CD8-positive, alpha-beta memory T cell (primary cell): ENCODE data around the gene MYOM1. TPM values are rescaled to one million over a fixed set of nuclear protein-coding genes. Genes with fewer than 3 reads are reported as not detected.
A peak's percentile ranks its signal among the peaks of the same experiment; 100 is the strongest.

Experiments
- CTCF ChIA-PET: fragments of 350-600 bp; sonication (Branson Sonifier 250); formaldehyde crosslinking; loops from one replicate; lab custom pipeline; 2021; ENCODE audit warnings: antibody characterized with exemption; lab: Charles Lee
- POLR2A ChIA-PET: fragments of 350-600 bp; sonication (Branson Sonifier 250); formaldehyde crosslinking; loops from one replicate; lab custom pipeline; 2021; ENCODE audit warnings: antibody characterized with exemption; lab: Charles Lee
- DNase-seq, 5 donors: peaks; one replicate each; pipeline versions ENCODE4 v3.0.0 to v3.0.0-alpha.2; 2020 to 2022; ENCODE audit warnings: mixed read lengths in 1 of 5
- H3K27ac ChIP-seq: one replicate; pipeline ENCODE4 v1.7.0; 2013; ENCODE audit warnings: low read depth, mild to moderate bottlenecking, low read length, moderate library complexity
- H3K27me3 ChIP-seq: 2 replicates; pipeline ENCODE4 v1.7.0; 2013; ENCODE audit warnings: low read length, mild to moderate bottlenecking; ENCODE audit not compliant: insufficient read depth, poor library complexity, severe bottlenecking
- H3K36me3 ChIP-seq: 2 replicates; pipeline ENCODE4 v1.7.0; 2013; ENCODE audit warnings: mild to moderate bottlenecking, low read length, moderate library complexity; ENCODE audit not compliant: insufficient read depth
- H3K4me1 ChIP-seq: 2 replicates; pipeline ENCODE4 v1.7.0; 2013; ENCODE audit warnings: mild to moderate bottlenecking, low read length, moderate library complexity; ENCODE audit not compliant: insufficient read depth
- H3K4me3 ChIP-seq: 2 replicates; pipeline ENCODE4 v1.7.0; 2013; ENCODE audit warnings: mild to moderate bottlenecking, low read length
- H3K9me3 ChIP-seq: 2 replicates; pipeline ENCODE4 v1.7.0; 2013; ENCODE audit warnings: mild to moderate bottlenecking, low read length
- H3K27ac Mint-ChIP-seq, 8 donors: one replicate each; pipeline ENCODE4 v1.8.0; 2020 to 2021; ENCODE audit warnings: mixed read lengths in 8 of 8, mild to moderate bottlenecking in 6 of 8, inconsistent platforms in 3 of 8, moderate library complexity in 3 of 8
- H3K27me3 Mint-ChIP-seq, 2 donors: one replicate each; pipeline ENCODE4 v1.8.0; 2020 to 2021; ENCODE audit warnings: mixed read lengths in 2 of 2, mild to moderate bottlenecking in 1 of 2, moderate library complexity in 1 of 2
- H3K36me3 Mint-ChIP-seq, 3 donors: one replicate each; pipeline ENCODE4 v1.8.0; 2020 to 2021; ENCODE audit warnings: mixed read lengths in 3 of 3, inconsistent platforms in 1 of 3, mild to moderate bottlenecking in 1 of 3
- H3K4me1 Mint-ChIP-seq, 3 donors: one replicate each; pipeline ENCODE4 v1.8.0; 2020 to 2021; ENCODE audit warnings: mixed read lengths in 3 of 3, inconsistent platforms in 1 of 3, mild to moderate bottlenecking in 1 of 3
- H3K4me3 Mint-ChIP-seq, 7 donors: one replicate each; pipeline ENCODE4 v1.8.0; 2020 to 2021; ENCODE audit warnings: mixed read lengths in 7 of 7, mild to moderate bottlenecking in 6 of 7, moderate library complexity in 4 of 7, inconsistent platforms in 2 of 7
- H3K9me3 Mint-ChIP-seq, 5 donors: one replicate each; pipeline ENCODE4 v1.8.0; 2020 to 2022; ENCODE audit warnings: mixed read lengths in 5 of 5, mild to moderate bottlenecking in 3 of 5, moderate library complexity in 2 of 5, inconsistent platforms in 1 of 5
- polyA plus RNA-seq: library from polyadenylated mRNA; unstranded; fragments of 300-500 nt; fragmentation: Illumina TruSeq; gene quantifications from one replicate; pipeline ENCODE4 v1.2.3, GENCODE V29; 2021
- total RNA-seq, 2 experiments: library from RNA; stranded (reverse); gene quantifications; one replicate each; pipeline ENCODE4 v1.2.3, GENCODE V29; 2021

MYOM1 gene
- 1 to 10 TPM in 1 of 2 experiments, under 1 TPM in 1; 0.84 to 1.2 TPM for total RNA-seq
- 0.92 TPM for polyA plus RNA-seq

DNA sequence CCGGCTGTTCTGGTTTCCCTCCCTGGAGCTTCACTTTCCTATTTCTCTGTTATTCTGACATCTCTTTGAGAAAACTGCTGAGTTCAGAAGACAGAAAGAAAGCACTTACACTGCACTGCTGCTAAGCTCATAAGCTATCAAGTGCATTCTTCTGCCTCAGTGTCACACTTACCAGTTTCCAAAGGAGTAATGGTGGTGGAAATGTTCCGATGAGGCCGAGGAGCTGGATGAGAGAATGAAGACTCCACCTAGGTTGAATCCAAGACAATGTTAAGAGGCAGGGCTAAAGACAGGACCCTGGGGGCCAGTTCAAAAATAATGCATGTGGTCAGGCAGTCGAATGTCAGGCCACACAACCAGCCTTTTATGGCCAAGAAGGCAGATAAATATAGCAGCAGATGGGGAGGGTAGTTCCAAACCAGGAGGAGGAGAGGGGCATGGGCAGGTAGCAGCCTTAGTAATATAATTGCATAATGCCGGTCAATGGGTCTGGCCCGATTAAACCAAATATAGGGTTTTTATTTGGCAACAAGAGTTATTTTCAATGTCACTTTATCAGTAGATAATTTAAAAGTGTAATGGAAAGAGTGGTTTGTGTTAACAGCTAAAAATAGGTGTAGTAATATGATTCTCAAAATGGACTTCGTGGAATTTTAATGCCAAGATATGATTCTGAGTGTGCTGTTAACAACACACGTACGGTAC is at the start of gene MYOM1:
TSS of gene MYOM1 (minus strand) at position 338 of the 705 bp plus-strand sequence. CDS start 4,745 bp downstream, outside the sequence.
- H3K27me3 ChIP-seq = no peaks in the 10 kb centered on the region
- H3K27ac ChIP-seq = no peak within 1 kb of the TSS
- H3K9me3 ChIP-seq = no peaks in the 10 kb centered on the region
- CTCF ChIA-PET = interaction anchor here (0.8 to 1.2 kb wide), 2 partner anchors 91 to 225 kb away, joined by 3 read pairs; no protein-coding TSS in a partner anchor
- POLR2A ChIA-PET = interaction anchor here (0.6 kb wide), 2 partner anchors 201 to 260 kb away, joined by 4 to 5 read pairs; no protein-coding TSS in a partner anchor
- Mint-ChIP-seq H3K27ac (peak within 1 kb of the TSS in 1 of 8 donors; percentile 25), H3K4me3 (no peak within 1 kb of the TSS), H3K36me3 (peaks cover 0 to 6% (median 4%) of the 10 kb centered on the region in 3 donors), H3K9me3 (no peaks in the 10 kb centered on the region), H3K27me3 (no peaks in the 10 kb centered on the region), H3K4me1 (no peaks in the 10 kb centered on the region)
- no peaks in the 10 kb centered on the region for H3K36me3 ChIP-seq
- H3K4me1 ChIP-seq = no peaks in the 10 kb centered on the region
- DNase-seq = no peak
- no peak within 1 kb of the TSS for H3K4me3 ChIP-seq

DNA sequence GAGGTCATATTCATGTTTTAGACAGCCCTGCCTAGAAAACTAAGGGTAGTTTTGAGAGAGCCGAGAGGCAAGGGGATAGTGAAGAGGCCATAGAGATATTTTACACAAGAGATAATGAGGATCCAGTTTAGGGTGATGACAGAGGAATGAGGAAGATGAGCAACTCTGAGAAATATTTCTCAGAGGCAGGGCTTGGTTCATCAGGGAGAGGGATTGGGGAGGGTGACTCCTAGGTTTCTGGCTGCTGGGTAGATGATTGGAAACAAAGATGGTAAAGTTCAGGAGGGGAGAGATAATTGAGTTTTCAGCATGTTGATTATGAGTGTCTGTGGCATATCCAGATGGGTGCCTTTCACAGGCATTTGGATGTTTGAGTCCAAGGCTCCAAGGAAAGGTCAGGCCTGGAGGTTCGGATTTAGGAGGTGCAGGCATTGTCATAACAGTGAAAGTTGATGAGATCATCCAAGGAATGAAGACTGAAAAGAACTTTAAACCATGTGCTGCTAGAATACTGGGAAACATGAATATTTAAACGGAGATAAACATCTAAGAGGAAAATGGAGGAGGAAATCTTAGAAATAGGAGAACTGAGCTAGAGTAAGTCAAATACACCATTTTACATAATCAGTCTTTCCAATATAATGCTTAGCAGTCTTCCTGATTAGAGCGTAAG is 49.6 kb upstream of the MYOM1 start:
- Histone ChIP-seq H3K36me3 (peaks cover 16% of the 10 kb centered on the region), H3K9me3 (no peaks in the 10 kb centered on the region), H3K4me3 (no peak overlapping the region), H3K27me3 (no peaks in the 10 kb centered on the region), H3K27ac (no peak overlapping the region), H3K4me1 (peaks cover 61% of the 10 kb centered on the region)
- ChIA-PET CTCF (no interaction called here), POLR2A (no interaction called here)
- no peaks in the 10 kb centered on the region for H3K9me3 Mint-ChIP-seq
- H3K27ac Mint-ChIP-seq = peak overlapping the region; percentile 47 to 92 (median 85)
- peak overlapping the region in 6 of 7 donors; percentile 9 to 44 (median 38) for H3K4me3 Mint-ChIP-seq
- DNase-seq = no peak
- peaks cover 0 to 30% (median 3%) of the 10 kb centered on the region in 3 donors for H3K36me3 Mint-ChIP-seq
- peaks cover 82 to 85% (median 82%) of the 10 kb centered on the region in 3 donors for H3K4me1 Mint-ChIP-seq
- no peaks in the 10 kb centered on the region for H3K27me3 Mint-ChIP-seq

DNA sequence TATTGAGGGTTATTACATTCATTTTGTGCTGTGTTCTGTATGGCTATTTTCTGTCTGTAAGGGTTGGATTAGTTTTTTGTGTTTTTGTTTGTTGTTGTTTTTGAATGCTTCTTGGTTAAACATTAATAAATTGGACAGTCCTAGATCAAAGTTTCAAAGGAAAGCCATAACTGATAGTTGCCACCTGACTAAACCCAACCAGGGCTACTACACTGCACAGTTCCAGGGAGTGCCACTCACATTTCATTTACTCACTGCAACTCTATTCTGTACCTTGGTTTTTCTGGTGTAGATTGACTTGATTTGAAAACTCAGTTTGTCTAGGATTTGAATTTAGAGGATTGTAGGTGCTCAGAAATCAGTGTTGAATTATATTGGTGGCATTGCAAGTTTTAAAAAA is 48.5 kb upstream of the MYOM1 start:
- Mint-ChIP-seq H3K27me3 (no peaks in the 10 kb centered on the region), H3K9me3 (no peaks in the 10 kb centered on the region), H3K4me1 (peaks cover 89 to 96% (median 93%) of the 10 kb centered on the region in 3 donors), H3K27ac (peak overlapping the region in 7 of 8 donors; percentile 47 to 92 (median 82)), H3K4me3 (peak overlapping the region in 6 of 7 donors; percentile 11 to 65 (median 29)), H3K36me3 (peaks cover 0 to 21% (median 1%) of the 10 kb centered on the region in 3 donors)
- Histone ChIP-seq H3K4me1 (peaks cover 71% of the 10 kb centered on the region), H3K9me3 (no peaks in the 10 kb centered on the region), H3K36me3 (peaks cover 5% of the 10 kb centered on the region), H3K27ac (no peak overlapping the region), H3K4me3 (no peak overlapping the region), H3K27me3 (no peaks in the 10 kb centered on the region)
- POLR2A ChIA-PET = no interaction called here
- CTCF ChIA-PET = no interaction called here
- no peak for DNase-seq

DNA sequence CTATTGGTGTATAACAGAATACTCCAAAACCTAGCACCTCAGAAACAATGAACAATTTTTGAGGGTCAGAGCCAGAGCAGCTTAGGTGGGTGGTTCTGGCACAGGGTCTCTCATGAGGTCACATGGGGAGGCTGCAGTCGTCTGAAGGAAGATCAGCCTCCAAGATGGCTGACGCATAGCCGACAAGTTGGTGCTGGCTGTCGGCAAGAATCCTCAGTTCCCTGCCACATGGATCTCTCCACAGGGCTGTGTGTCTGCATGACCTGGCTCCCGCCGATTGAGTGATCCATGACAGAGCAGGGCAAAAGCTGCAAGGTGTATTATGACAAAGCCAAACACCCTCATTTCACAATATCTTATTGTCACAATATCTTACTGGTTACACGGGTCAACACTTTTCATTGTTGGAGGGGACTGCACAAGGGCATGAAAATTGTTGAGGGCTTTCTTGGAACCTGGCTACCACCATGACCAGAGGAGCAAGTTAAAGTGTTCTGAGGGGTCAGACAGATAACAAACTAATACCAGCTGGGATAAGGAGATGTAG is 46.4 kb upstream of the MYOM1 start:
- peak overlapping the region; percentile 43 to 79 (median 61) for H3K4me3 Mint-ChIP-seq
- no peaks in the 10 kb centered on the region for H3K9me3 Mint-ChIP-seq
- Histone ChIP-seq H3K27me3 (no peaks in the 10 kb centered on the region), H3K36me3 (no peaks in the 10 kb centered on the region), H3K27ac (no peak overlapping the region), H3K4me3 (peak overlapping the region; percentile 23), H3K4me1 (peaks cover 73% of the 10 kb centered on the region), H3K9me3 (no peaks in the 10 kb centered on the region)
- CTCF ChIA-PET = interaction anchor here (1.5 kb wide), 1 partner anchor 32 kb away, joined by 3 read pairs; no protein-coding TSS in a partner anchor
- H3K36me3 Mint-ChIP-seq = peaks cover 0 to 21% (median 1%) of the 10 kb centered on the region in 3 donors
- no peak for DNase-seq
- POLR2A ChIA-PET = interaction anchor here (0.6 to 1.4 kb wide), 2 partner anchors 15 to 18 kb away, joined by 3 to 6 read pairs; no protein-coding TSS in a partner anchor
- H3K27ac Mint-ChIP-seq = peak overlapping the region; percentile 74 to 100 (median 85)
- H3K4me1 Mint-ChIP-seq = peaks cover 80 to 87% (median 86%) of the 10 kb centered on the region in 3 donors
- H3K27me3 Mint-ChIP-seq = no peaks in the 10 kb centered on the region

DNA sequence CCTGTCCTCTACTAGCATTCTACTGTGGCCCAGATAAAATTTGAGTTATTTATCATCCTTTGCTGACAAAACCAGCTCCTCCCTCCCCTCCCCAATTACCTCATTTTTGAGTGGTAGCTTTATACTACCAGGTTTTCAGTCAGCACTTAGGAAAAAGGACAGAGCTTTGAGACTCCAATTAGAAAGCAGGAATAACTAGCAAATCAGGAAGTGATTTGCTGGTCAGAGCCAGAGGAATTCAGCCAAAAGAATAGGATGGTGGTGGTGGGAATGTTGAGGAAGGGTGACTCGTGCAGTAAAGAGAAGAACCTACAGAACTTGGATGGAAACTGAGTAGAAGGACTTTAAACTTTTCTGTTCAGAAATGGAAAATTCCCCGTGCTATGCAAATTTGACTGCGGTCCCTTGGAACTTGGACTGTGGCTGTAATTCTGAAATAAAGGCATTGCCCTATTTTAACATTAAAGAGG is 45.8 kb upstream of the MYOM1 start:
- H3K27ac Mint-ChIP-seq = peak overlapping the region; percentile 73 to 100 (median 79)
- Histone ChIP-seq H3K27ac (no peak overlapping the region), H3K9me3 (no peaks in the 10 kb centered on the region), H3K4me1 (peaks cover 76% of the 10 kb centered on the region), H3K36me3 (no peaks in the 10 kb centered on the region), H3K4me3 (peak overlapping the region; percentile 23), H3K27me3 (no peaks in the 10 kb centered on the region)
- no peaks in the 10 kb centered on the region for H3K27me3 Mint-ChIP-seq
- peaks cover 80 to 87% (median 86%) of the 10 kb centered on the region in 3 donors for H3K4me1 Mint-ChIP-seq
- peaks cover 0 to 24% (median 1%) of the 10 kb centered on the region in 3 donors for H3K36me3 Mint-ChIP-seq
- no peak for DNase-seq
- no peaks in the 10 kb centered on the region for H3K9me3 Mint-ChIP-seq
- H3K4me3 Mint-ChIP-seq = peak overlapping the region; percentile 43 to 79 (median 61)
- CTCF ChIA-PET = interaction anchor here (1.3 kb wide), 1 partner anchor 401 kb away, joined by 3 read pairs; no protein-coding TSS in a partner anchor
- POLR2A ChIA-PET = interaction anchor here (0.6 kb wide), 1 partner anchor 15 kb away, joined by 3 read pairs; no protein-coding TSS in a partner anchor

DNA sequence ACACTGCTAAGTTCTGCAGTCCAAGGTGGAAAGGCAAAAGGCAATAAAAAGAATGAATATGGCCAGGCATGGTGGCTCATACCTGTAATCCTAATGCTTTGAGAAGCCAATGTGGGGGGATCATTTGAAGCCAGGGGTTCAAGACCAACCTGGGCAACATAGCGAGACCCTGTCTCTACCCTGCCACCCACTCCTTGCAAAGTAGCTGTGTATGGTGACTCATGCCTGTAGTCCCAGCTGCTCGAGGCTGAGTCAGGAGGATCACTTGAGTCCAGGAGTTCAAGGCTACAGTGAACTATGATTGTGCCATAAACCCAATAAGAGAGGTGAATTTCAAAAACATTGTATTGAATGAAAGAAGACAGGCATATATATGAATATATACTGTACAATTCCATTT is 44.6 kb upstream of the MYOM1 start:
- no peaks in the 10 kb centered on the region for H3K9me3 ChIP-seq
- peak overlapping the region; percentile 10 for H3K4me3 ChIP-seq
- peaks cover 75 to 87% (median 86%) of the 10 kb centered on the region in 3 donors for H3K4me1 Mint-ChIP-seq
- no peak for DNase-seq
- ChIA-PET CTCF (interaction anchor here (1.2 to 1.9 kb wide), 5 partner anchors 17 to 402 kb away, joined by 3 to 6 read pairs (median 4); no protein-coding TSS in a partner anchor), POLR2A (interaction anchor here (1.5 to 2.5 kb wide), 2 partner anchors 16 to 18 kb away, joined by 5 to 13 read pairs; no protein-coding TSS in a partner anchor)
- peak overlapping the region in 7 of 8 donors; percentile 67 to 100 (median 86) for H3K27ac Mint-ChIP-seq
- peak overlapping the region; percentile 56 to 98 (median 90) for H3K4me3 Mint-ChIP-seq
- H3K4me1 ChIP-seq = peaks cover 76% of the 10 kb centered on the region
- no peaks in the 10 kb centered on the region for H3K36me3 ChIP-seq
- no peak overlapping the region for H3K27ac ChIP-seq
- no peaks in the 10 kb centered on the region for H3K27me3 Mint-ChIP-seq
- peaks cover 0 to 24% (median 1%) of the 10 kb centered on the region in 3 donors for H3K36me3 Mint-ChIP-seq
- H3K27me3 ChIP-seq = no peaks in the 10 kb centered on the region
- H3K9me3 Mint-ChIP-seq = no peaks in the 10 kb centered on the region

DNA sequence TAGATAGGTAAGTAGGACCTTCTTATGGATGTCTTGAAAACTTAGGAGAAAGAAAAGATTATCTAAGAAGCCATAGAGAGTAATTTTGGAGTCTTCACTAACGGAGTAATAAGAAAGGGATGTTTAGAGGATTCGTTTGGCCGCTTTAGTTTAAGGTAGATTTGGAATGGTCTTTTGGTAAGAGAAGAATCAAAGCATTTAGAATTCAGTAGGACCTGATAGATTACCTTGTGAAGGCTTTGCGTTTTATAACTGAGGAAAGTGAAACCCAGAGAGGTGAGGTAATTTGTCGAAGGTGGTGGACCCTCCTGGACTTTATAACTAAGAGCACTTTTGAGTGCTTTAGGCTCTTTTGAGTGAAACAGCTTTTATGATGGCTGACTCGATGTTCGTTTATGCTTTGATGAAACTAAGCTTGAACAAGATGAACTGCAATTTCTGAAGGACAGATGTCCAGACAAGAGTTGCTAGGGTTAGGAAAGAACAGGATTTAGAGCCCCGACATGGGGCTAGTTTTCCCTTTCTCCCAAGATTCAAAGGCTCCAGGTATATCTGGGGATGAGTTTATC is 43.4 kb upstream of the MYOM1 start:
- peaks cover 4% of the 10 kb centered on the region for H3K36me3 ChIP-seq
- H3K9me3 ChIP-seq = no peaks in the 10 kb centered on the region
- ChIA-PET POLR2A (interaction anchor here (1.0 to 2.5 kb wide), 4 partner anchors 11 to 189 kb away, joined by 3 to 13 read pairs (median 3); no protein-coding TSS in a partner anchor), CTCF (interaction anchor here (0.8 to 1.9 kb wide), 8 partner anchors 16 to 403 kb away, joined by 3 to 8 read pairs (median 4); partner anchors contain the start of gene MYL12A)
- peak overlapping the region; percentile 82 for H3K4me3 ChIP-seq
- Mint-ChIP-seq H3K27ac (peak overlapping the region; percentile 90 to 100 (median 96)), H3K36me3 (peaks cover 0 to 33% (median 3%) of the 10 kb centered on the region in 3 donors), H3K27me3 (no peaks in the 10 kb centered on the region), H3K4me3 (peak overlapping the region; percentile 89 to 98 (median 91)), H3K4me1 (peaks cover 70 to 87% (median 85%) of the 10 kb centered on the region in 3 donors), H3K9me3 (no peaks in the 10 kb centered on the region)
- no peaks in the 10 kb centered on the region for H3K27me3 ChIP-seq
- peaks cover 74% of the 10 kb centered on the region for H3K4me1 ChIP-seq
- peak overlapping the region; percentile 95 for H3K27ac ChIP-seq
- DNase-seq = no peak
